Liver (tissue), 9 donors: ENCODE measurements around the gene EME1. TPM values are rescaled to one million over a fixed set of nuclear protein-coding genes. Genes with fewer than 3 reads are reported as not detected.

Source experiments
- DNase-seq: peaks from one replicate; pipeline ENCODE4 v3.0.0-alpha.2; 2017; ENCODE audit warnings: low spot score
- H3K27ac ChIP-seq, 2 donors: one replicate each; pipeline ENCODE4 v1.7.0; 2013; ENCODE audit warnings: inconsistent platforms in 2 of 2, low read length in 2 of 2, control low read depth in 1 of 2, low read depth in 1 of 2, mild to moderate bottlenecking in 1 of 2
- H3K27me3 ChIP-seq, 4 donors: one replicate each; pipeline versions ENCODE4 v1.6.1 to v1.7.0; 2013; ENCODE audit warnings: low read length in 3 of 4, inconsistent platforms in 1 of 4, mild to moderate bottlenecking in 1 of 4, moderate library complexity in 1 of 4; ENCODE audit not compliant: control insufficient read depth in 4 of 4, insufficient read depth in 4 of 4
- H3K36me3 ChIP-seq, 4 donors: one replicate each; pipeline versions ENCODE4 v1.6.1 to v1.7.0; 2013; ENCODE audit warnings: low read length in 3 of 4, mild to moderate bottlenecking in 3 of 4, low read depth in 1 of 4, moderate library complexity in 1 of 4; ENCODE audit not compliant: control insufficient read depth in 4 of 4, insufficient read depth in 3 of 4
- H3K4me1 ChIP-seq, 4 donors: one replicate each; pipeline versions ENCODE4 v1.6.1 to v1.7.0; 2013; ENCODE audit warnings: low read length in 3 of 4, mild to moderate bottlenecking in 3 of 4, moderate library complexity in 1 of 4; ENCODE audit not compliant: control insufficient read depth in 4 of 4, insufficient read depth in 4 of 4
- H3K4me3 ChIP-seq, 3 donors: one replicate each; pipeline versions ENCODE4 v1.6.1 to v1.7.0; 2013; ENCODE audit warnings: low read length in 3 of 3, control low read depth in 1 of 3, low read depth in 1 of 3, mild to moderate bottlenecking in 1 of 3
- H3K9ac ChIP-seq, 2 donors: one replicate each; pipeline ENCODE4 v1.7.0; 2013; ENCODE audit warnings: low read length in 2 of 2, mild to moderate bottlenecking in 2 of 2, moderate library complexity in 2 of 2, control low read depth in 1 of 2, low read depth in 1 of 2
- H3K9me3 ChIP-seq, 4 donors: one replicate each; pipeline versions ENCODE4 v1.6.1 to v1.7.0; 2013; ENCODE audit warnings: low read length in 3 of 4; ENCODE audit not compliant: control insufficient read depth in 4 of 4
- EGR1 ChIP-seq, 2 donors: IDR thresholded peaks; 2 replicates each; pipeline ENCODE4 v1.6.1; 2016 to 2018; ENCODE audit warnings: antibody characterized with exemption in 2 of 2, low read depth in 2 of 2
- FOXA1 ChIP-seq: IDR thresholded peaks from 2 replicates; pipeline ENCODE4 v1.6.1; 2016; ENCODE audit warnings: antibody characterized with exemption
- FOXA2 ChIP-seq: IDR thresholded peaks from 2 replicates; pipeline ENCODE4 v1.6.1; 2016; ENCODE audit warnings: antibody characterized with exemption
- GABPA ChIP-seq, 2 donors: IDR thresholded peaks in 1 of 2; conservative IDR thresholded peaks in 1 of 2; 2 replicates each; pipeline ENCODE4 v1.6.1; 2016; ENCODE audit warnings: antibody characterized with exemption in 2 of 2, mild to moderate bottlenecking in 1 of 2, moderate library complexity in 1 of 2
- HNF4A ChIP-seq, 2 donors: conservative IDR thresholded peaks; 2 replicates each; pipeline ENCODE4 v1.6.1; 2016; ENCODE audit warnings: antibody characterized with exemption in 2 of 2, mild to moderate bottlenecking in 2 of 2
- HNF4G ChIP-seq: IDR thresholded peaks from 2 replicates; pipeline ENCODE4 v1.6.1; 2016; ENCODE audit warnings: antibody characterized with exemption
- MAX ChIP-seq: IDR thresholded peaks from 2 replicates; pipeline ENCODE4 v1.6.1; 2016; ENCODE audit warnings: antibody characterized with exemption
- RAD21 ChIP-seq, 2 donors: IDR thresholded peaks; 2 replicates each; pipeline ENCODE4 v1.6.1; 2016; ENCODE audit warnings: antibody characterized with exemption in 2 of 2, mild to moderate bottlenecking in 2 of 2
- REST ChIP-seq: IDR thresholded peaks from 2 replicates; pipeline ENCODE4 v1.6.1; 2016; ENCODE audit warnings: antibody characterized with exemption, mild to moderate bottlenecking
- RXRA ChIP-seq, 2 donors: IDR thresholded peaks; 2 replicates each; pipeline ENCODE4 v1.6.1; 2017 to 2018; ENCODE audit warnings: antibody characterized with exemption in 2 of 2, mild to moderate bottlenecking in 1 of 2
- SP1 ChIP-seq: IDR thresholded peaks from 2 replicates; pipeline ENCODE4 v1.6.1; 2018; ENCODE audit warnings: antibody characterized with exemption, mild to moderate bottlenecking
- TAF1 ChIP-seq: conservative IDR thresholded peaks from 2 replicates; pipeline ENCODE4 v1.6.1; 2016; ENCODE audit warnings: antibody characterized with exemption, mild to moderate bottlenecking
- YY1 ChIP-seq: IDR thresholded peaks from 2 replicates; pipeline ENCODE4 v1.6.1; 2016; ENCODE audit warnings: antibody characterized with exemption, mild to moderate bottlenecking
- WGBS: extraction: QIAGEN DNeasy Blood & Tissue Kit; methylation state at CpG from one replicate; pipeline ENCODE4 v1.1.7; 2013; 5-methylcytosine and 5-hydroxymethylcytosine counted together
- polyA plus RNA-seq, 2 donors: library from polyadenylated mRNA; stranded (reverse) in 1 of 2; unstranded in 1 of 2; fragments of 200-250 nt in 1 of 2; fragments of >200 nt in 1 of 2; fragmentation: Nextera tagmentation in 1 of 2; extraction: Ambion mirVana in 1 of 2; gene quantifications; one replicate each; pipeline versions ENCODE4 v1.2.1 to v1.2.3, GENCODE V29; 2013 to 2015
- total RNA-seq, 2 donors: library from RNA; depleted of rRNA; stranded (reverse); fragments of >200 nt; gene quantifications; one replicate each; pipeline ENCODE4 v1.2.3, GENCODE V29; 2014
- TF ChIP-seq, protein P1 (sequence below): fragments of 150-350 bp; IDR thresholded peaks from 2 replicates; pipeline ENCODE4 v1.5.1; 2017; ENCODE audit warnings: improper control_type of control experiment, low read depth, low read length; ENCODE audit not compliant: missing input control
- TF ChIP-seq, protein P2 (sequence below): IDR thresholded peaks from 2 replicates; pipeline ENCODE4 v1.6.1; 2016; ENCODE audit warnings: antibody characterized with exemption
- TF ChIP-seq, protein P3 (sequence below): IDR thresholded peaks from 2 replicates; pipeline ENCODE4 v1.6.1; 2016; ENCODE audit warnings: antibody characterized with exemption
- donor health status: healthy.
- donor health status: healthy.
- donor health status: healthy.
- donor health status: healthy.
- donor health status: healthy.

The EME1 gene
- total and polyA plus RNA-seq, 4 donors, result 0.08 to 3.4 (median 0.35) TPM

- H3K9me3 ChIP-seq, result no peaks in the 10 kb centered on the region
- no peak for DNase-seq
- H3K36me3 ChIP-seq, result no peaks in the 10 kb centered on the region
- H3K4me1 ChIP-seq, result peaks cover 13 to 41% (median 31%) of the 10 kb centered on the region in 4 donors
- H3K4me3 ChIP-seq, result no peak overlapping the region
- H3K27ac ChIP-seq, result no peak overlapping the region
- no peaks in the 10 kb centered on the region for H3K27me3 ChIP-seq
- 81% methylated on average over 2 of the region's 2 CpGs for WGBS
- no peak overlapping the region for H3K9ac ChIP-seq
- TF ChIP-seq, protein P1, sequence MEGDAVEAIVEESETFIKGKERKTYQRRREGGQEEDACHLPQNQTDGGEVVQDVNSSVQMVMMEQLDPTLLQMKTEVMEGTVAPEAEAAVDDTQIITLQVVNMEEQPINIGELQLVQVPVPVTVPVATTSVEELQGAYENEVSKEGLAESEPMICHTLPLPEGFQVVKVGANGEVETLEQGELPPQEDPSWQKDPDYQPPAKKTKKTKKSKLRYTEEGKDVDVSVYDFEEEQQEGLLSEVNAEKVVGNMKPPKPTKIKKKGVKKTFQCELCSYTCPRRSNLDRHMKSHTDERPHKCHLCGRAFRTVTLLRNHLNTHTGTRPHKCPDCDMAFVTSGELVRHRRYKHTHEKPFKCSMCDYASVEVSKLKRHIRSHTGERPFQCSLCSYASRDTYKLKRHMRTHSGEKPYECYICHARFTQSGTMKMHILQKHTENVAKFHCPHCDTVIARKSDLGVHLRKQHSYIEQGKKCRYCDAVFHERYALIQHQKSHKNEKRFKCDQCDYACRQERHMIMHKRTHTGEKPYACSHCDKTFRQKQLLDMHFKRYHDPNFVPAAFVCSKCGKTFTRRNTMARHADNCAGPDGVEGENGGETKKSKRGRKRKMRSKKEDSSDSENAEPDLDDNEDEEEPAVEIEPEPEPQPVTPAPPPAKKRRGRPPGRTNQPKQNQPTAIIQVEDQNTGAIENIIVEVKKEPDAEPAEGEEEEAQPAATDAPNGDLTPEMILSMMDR, result no peak
- no peak for TF ChIP-seq RAD21 (IDR thresholded peaks at IDR 0.05)
- TF ChIP-seq GABPA (IDR thresholded peaks at IDR 0.05 in 1 of 2, conservative IDR thresholded peaks at IDR 0.05 in 1 of 2), result no peak
- TF ChIP-seq FOXA2, result no peak
- no peak for TF ChIP-seq EGR1 (IDR thresholded peaks at IDR 0.05; ENCODE audit: low read depth in 2 of 2)
- TF ChIP-seq, protein P2, sequence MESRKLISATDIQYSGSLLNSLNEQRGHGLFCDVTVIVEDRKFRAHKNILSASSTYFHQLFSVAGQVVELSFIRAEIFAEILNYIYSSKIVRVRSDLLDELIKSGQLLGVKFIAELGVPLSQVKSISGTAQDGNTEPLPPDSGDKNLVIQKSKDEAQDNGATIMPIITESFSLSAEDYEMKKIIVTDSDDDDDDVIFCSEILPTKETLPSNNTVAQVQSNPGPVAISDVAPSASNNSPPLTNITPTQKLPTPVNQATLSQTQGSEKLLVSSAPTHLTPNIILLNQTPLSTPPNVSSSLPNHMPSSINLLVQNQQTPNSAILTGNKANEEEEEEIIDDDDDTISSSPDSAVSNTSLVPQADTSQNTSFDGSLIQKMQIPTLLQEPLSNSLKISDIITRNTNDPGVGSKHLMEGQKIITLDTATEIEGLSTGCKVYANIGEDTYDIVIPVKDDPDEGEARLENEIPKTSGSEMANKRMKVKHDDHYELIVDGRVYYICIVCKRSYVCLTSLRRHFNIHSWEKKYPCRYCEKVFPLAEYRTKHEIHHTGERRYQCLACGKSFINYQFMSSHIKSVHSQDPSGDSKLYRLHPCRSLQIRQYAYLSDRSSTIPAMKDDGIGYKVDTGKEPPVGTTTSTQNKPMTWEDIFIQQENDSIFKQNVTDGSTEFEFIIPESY, result no peak
- TF ChIP-seq RXRA (IDR thresholded peaks at IDR 0.05), result no peak
- no peak for TF ChIP-seq MAX
- TF ChIP-seq FOXA1, result no peak
- TF ChIP-seq HNF4A (conservative IDR thresholded peaks at IDR 0.05), result no peak
- no peak for TF ChIP-seq REST
- no peak for TF ChIP-seq TAF1
- TF ChIP-seq SP1, result no peak
- TF ChIP-seq YY1, result no peak
- no peak for TF ChIP-seq HNF4G
- TF ChIP-seq, protein P3, sequence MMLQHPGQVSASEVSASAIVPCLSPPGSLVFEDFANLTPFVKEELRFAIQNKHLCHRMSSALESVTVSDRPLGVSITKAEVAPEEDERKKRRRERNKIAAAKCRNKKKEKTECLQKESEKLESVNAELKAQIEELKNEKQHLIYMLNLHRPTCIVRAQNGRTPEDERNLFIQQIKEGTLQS, result no peak
These were observed 49.7 kb downstream of the EME1 start for GRCh38 chr17:50422738-50423137.
